NT2/D1 (cell line): ENCODE results near the gene NTNG1.

Experiments
- YY1 ChIP-seq: IDR thresholded peaks from 2 replicates; pipeline ENCODE4 v1.6.1; 2011; ENCODE audit not compliant: insufficient read length, insufficient read depth
- ZNF274 ChIP-seq: IDR thresholded peaks from 2 replicates; pipeline ENCODE4 v1.6.1; 2011; ENCODE audit warnings: mild to moderate bottlenecking, low read depth, low read length

GRCh38 chr1:107132780-107133179 is 8.1 kb upstream of the NTNG1 start:
- TF ChIP-seq YY1 (no peak), ZNF274 (no peak)
